Endodermal cell (in vitro differentiated cells): ENCODE data around the gene SHC1. TPM values are rescaled to one million over a fixed set of nuclear protein-coding genes. Genes with fewer than 3 reads are reported as not detected.

Source experiments
- DNase-seq: peaks from one replicate; pipeline ENCODE4 v3.0.0-alpha.2; 2017
- H3K27ac ChIP-seq: 2 replicates; pipeline ENCODE4 v1.5.1; 2013; ENCODE audit warnings: mild to moderate bottlenecking, low read depth, low read length, moderate library complexity
- H3K27me3 ChIP-seq: 2 replicates; pipeline ENCODE4 v1.6.1; 2013; ENCODE audit warnings: mild to moderate bottlenecking, low read length, moderate library complexity; ENCODE audit not compliant: insufficient read depth, control insufficient read depth, poor library complexity, severe bottlenecking
- H3K36me3 ChIP-seq: 2 replicates; pipeline ENCODE4 v1.7.0; 2013; ENCODE audit warnings: mild to moderate bottlenecking, low read length, moderate library complexity; ENCODE audit not compliant: control insufficient read depth, insufficient read depth
- H3K4me1 ChIP-seq: one replicate; pipeline ENCODE4 v1.7.0; 2013; ENCODE audit warnings: low read length; ENCODE audit not compliant: control insufficient read depth, insufficient read depth
- H3K4me3 ChIP-seq: 2 replicates; pipeline ENCODE4 v1.5.1; 2013; ENCODE audit warnings: mild to moderate bottlenecking, low read length, moderate library complexity
- H3K9ac ChIP-seq: 2 replicates; pipeline ENCODE4 v1.6.1; 2013; ENCODE audit warnings: mild to moderate bottlenecking, low read length, moderate library complexity; ENCODE audit not compliant: poor library complexity, severe bottlenecking; ENCODE audit errors: extremely low read depth
- H3K9me3 ChIP-seq: 2 replicates; pipeline ENCODE4 v1.6.1; 2013; ENCODE audit warnings: mild to moderate bottlenecking, low read length, moderate library complexity; ENCODE audit not compliant: control insufficient read depth
- H3K27ac Mint-ChIP-seq: 2 replicates; pipeline ENCODE4 v1.8.0; 2020; ENCODE audit warnings: mixed read lengths
- H3K27me3 Mint-ChIP-seq: 2 replicates; pipeline ENCODE4 v1.8.0; 2021; ENCODE audit warnings: mild to moderate bottlenecking, mixed read lengths; ENCODE audit not compliant: insufficient read depth
- H3K36me3 Mint-ChIP-seq: 2 replicates; pipeline ENCODE4 v1.8.0; 2020; ENCODE audit warnings: low read depth, mixed read lengths
- H3K4me1 Mint-ChIP-seq: 2 replicates; pipeline ENCODE4 v1.8.0; 2020; ENCODE audit warnings: mixed read lengths
- H3K4me3 Mint-ChIP-seq: 2 replicates; pipeline ENCODE4 v1.8.0; 2020; ENCODE audit warnings: mild to moderate bottlenecking, moderate library complexity, mixed read lengths
- H3K9me3 Mint-ChIP-seq: 2 replicates; pipeline ENCODE4 v1.8.0; 2020; ENCODE audit warnings: mild to moderate bottlenecking, mixed read lengths
- CTCF ChIP-seq: fragments of 200-600 bp; sonication (generic); conservative IDR thresholded peaks from 2 replicates; pipeline ENCODE4 v1.5.0; 2021; ENCODE audit warnings: antibody characterized with exemption, mild to moderate bottlenecking
- WGBS, 2 experiments: methylation state at CpG; one replicate each; pipeline versions ENCODE4 v1.1.5 to v1.1.7; 2013; ENCODE audit warnings: missing lambda C conversion rate in 2 of 2, mixed read lengths in 1 of 2; ENCODE audit not compliant: insufficient coverage in 1 of 2, insufficient read length in 1 of 2; 5-methylcytosine and 5-hydroxymethylcytosine counted together
- total RNA-seq, 2 donors: library from RNA; stranded (reverse); fragmentation: NEBNext Ultra II Directional in 1 of 2; extraction: Animal tissue kit (Norgen Biotek cat#: 25700) in 1 of 2; gene quantifications; 2 replicates in 1 of 2; 3 replicates in 1 of 2; pipeline ENCODE4 v1.2.1, GENCODE V29; 2021

Gene SHC1
- total RNA-seq, 2 donors from 2014 or later: 157 to 231 TPM

DNA sequence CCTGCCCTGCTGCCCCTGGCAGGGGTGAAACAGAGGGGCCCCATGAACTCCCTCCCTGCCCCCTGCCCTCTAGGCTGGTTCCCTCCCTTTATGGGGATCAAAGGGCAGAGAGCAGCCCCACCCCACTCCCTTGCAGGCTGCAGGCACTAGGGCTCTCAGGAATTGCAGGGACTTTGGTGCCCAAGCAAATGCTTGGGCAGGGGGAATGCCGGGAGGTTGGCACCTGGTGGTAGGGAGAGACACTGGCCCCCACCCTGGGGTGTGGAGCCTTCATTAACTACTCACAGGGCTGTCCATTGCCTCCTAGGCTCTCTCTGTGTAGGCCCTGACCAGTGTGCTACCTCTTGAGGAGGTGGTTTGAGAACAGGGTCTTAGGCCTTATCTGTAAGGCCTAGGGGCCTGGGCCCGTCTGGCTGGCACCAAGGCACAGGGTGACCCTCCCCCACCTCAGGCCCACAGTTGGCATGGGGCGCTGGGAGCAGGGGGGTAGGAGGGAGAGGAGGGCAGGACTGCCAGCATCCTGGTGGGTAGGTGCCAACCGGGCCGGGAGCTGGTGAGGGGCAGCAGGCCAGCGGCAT, 36.8 kb upstream of the SHC1 start:
- Histone ChIP-seq H3K36me3 (no peaks in the 10 kb centered on the region), H3K9me3 (no peaks in the 10 kb centered on the region), H3K4me1 (peaks cover 9% of the 10 kb centered on the region), H3K9ac (no peak overlapping the region), H3K27ac (no peak overlapping the region), H3K4me3 (no peak overlapping the region), H3K27me3 (no peaks in the 10 kb centered on the region)
- DNase-seq: no peak
- Mint-ChIP-seq H3K27me3 (no peaks in the 10 kb centered on the region), H3K9me3 (no peaks in the 10 kb centered on the region), H3K4me1 (peaks cover 20% of the 10 kb centered on the region), H3K4me3 (no peak overlapping the region), H3K36me3 (no peaks in the 10 kb centered on the region), H3K27ac (no peak overlapping the region)
- no peak for TF ChIP-seq CTCF
- 89% methylated on average over 6 of the region's 6 CpGs; no CpG with 5 or more reads in 1 of the 2 experiments for WGBS, 2 experiments

DNA sequence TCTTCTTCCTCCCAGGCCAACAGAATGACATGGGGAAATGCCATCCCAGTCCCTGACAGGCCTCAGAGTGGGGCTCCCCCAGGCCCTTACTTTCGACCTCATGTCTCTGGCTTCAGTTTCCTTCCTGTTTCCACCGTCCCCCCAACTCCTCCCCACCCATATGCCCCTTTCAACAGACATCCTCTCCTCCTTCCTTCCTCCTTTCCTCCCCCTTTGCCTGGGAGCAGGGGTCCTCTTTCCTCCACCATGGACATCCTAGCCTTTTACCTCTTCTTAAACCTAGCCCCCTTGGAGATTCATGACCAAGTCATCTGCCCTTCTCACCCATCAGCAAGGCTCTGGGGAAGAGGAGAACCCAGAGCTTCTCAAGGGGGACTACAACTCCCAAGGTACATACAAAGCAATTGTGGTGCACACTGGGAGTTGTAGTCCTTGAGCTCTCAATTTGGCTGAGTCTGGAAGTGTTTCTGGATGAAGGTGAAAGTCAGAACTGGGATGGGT, 36.1 kb upstream of the SHC1 start:
- Mint-ChIP-seq H3K36me3 (no peaks in the 10 kb centered on the region), H3K4me3 (no peak overlapping the region), H3K27me3 (no peaks in the 10 kb centered on the region), H3K9me3 (no peaks in the 10 kb centered on the region), H3K27ac (no peak overlapping the region), H3K4me1 (peaks cover 19% of the 10 kb centered on the region)
- Histone ChIP-seq H3K9me3 (no peaks in the 10 kb centered on the region), H3K4me1 (peaks cover 9% of the 10 kb centered on the region), H3K36me3 (no peaks in the 10 kb centered on the region), H3K27me3 (no peaks in the 10 kb centered on the region), H3K9ac (no peak overlapping the region), H3K27ac (no peak overlapping the region), H3K4me3 (no peak overlapping the region)
- WGBS, 2 experiments: 80 to 93% methylated on average over 2 of the region's 2 CpGs
- TF ChIP-seq CTCF: no peak
- DNase-seq: no peak

- H3K27ac ChIP-seq: no peak overlapping the region
- H3K36me3 ChIP-seq: no peaks in the 10 kb centered on the region
- Mint-ChIP-seq H3K4me3 (peak overlapping the region; percentile 93), H3K9me3 (no peaks in the 10 kb centered on the region), H3K27ac (peak overlapping the region; percentile 44), H3K36me3 (no peaks in the 10 kb centered on the region), H3K4me1 (peaks cover 15% of the 10 kb centered on the region), H3K27me3 (no peaks in the 10 kb centered on the region)
- H3K9me3 ChIP-seq: no peaks in the 10 kb centered on the region
- TF ChIP-seq CTCF: no peak
- 91 to 100% methylated on average over 2 to 17 of the region's 17 CpGs for WGBS, 2 experiments
- DNase-seq: no peak
- no peaks in the 10 kb centered on the region for H3K27me3 ChIP-seq
- H3K4me3 ChIP-seq: no peak overlapping the region
- H3K9ac ChIP-seq: no peak overlapping the region
- peaks cover 9% of the 10 kb centered on the region for H3K4me1 ChIP-seq
Observed at GRCh38 chr1:155005076-155006011, 34.8 kb upstream of the SHC1 start.
